G401.6 (cell line): ENCODE data around the gene SKI.
"Not testable (repeated sequence)": the region's sequence is repeated elsewhere in the genome, so short reads cannot be mapped to it uniquely, and the experiment has no call there.

Source experiments
- FAIRE-seq: peaks from 2 replicates; lab custom pipeline; 2012; peaks lifted over from hg19 to GRCh38; lab: Jason Lieb, UNC

The SKI gene

GRCh38 chr1:2295526-2295925 lies 67.4 kb downstream of the SKI start:
- FAIRE-seq, result no peak

DNA sequence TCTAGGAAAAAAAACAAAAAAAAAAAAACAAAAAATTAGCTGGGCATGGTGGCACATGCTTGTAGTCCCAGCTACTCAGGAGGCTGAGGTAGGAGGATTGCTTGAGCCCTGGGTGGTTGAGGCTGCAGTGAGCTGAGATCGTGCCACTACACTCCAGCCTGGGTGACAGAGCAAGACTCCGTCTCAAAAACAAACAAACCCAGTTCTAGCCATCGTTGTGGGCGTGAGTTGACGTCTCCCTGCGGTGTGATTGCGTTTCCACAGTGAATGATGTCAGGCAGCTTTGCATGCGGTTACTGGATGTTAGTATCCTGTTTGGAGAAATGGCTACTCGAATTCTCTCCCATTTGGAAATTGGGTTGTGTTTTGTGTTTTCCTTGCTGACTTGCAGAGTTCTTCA lies 68.1 kb downstream of the SKI start:
- FAIRE-seq, result not testable (repeated sequence)

GRCh38 chr1:2296614-2297013 lies 68.5 kb downstream of the SKI start:
- no peak for FAIRE-seq

DNA sequence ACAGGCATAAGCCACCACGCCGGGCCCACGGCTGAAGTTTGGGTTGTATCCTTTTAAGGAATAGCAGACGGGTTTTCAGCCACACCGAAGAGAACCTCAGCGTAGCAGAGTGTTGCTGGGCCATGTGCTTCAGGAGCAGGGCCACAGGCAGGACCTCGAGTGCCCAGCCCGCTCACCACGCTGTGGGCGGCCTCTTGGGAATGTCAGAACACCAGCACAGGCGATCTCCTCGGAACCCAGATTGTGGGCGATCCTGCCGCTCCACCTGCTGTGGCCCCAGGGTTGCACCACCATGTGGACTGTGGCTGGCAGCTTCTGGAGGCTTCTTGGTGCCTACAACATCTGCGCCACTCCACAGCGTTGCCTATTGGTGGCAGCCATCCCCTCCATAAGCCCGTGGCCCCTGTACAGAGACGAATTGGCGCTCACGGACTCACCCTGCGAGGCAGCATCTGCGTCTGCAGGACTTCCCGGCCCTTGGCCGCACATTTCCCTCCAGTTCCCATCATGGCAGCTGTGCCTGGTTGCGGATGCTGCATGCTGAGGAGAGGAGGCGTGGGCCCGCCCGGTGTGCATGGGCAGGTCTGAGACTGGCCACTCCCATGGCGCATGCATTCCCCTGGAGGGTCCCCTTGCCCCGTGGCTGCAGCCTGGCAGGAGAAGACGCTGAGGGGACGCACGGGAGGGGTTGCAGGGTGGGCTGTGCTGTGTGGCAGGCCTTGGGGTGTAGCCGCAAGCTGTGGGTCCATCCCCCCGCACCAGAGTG lies 69.3 kb downstream of the SKI start:
- no peak for FAIRE-seq

GRCh38 chr1:2298685-2299084 lies 70.6 kb downstream of the SKI start:
- FAIRE-seq, result no peak

GRCh38 chr1:2299131-2299627 lies 71.1 kb downstream of the SKI start:
- FAIRE-seq, result no peak

DNA sequence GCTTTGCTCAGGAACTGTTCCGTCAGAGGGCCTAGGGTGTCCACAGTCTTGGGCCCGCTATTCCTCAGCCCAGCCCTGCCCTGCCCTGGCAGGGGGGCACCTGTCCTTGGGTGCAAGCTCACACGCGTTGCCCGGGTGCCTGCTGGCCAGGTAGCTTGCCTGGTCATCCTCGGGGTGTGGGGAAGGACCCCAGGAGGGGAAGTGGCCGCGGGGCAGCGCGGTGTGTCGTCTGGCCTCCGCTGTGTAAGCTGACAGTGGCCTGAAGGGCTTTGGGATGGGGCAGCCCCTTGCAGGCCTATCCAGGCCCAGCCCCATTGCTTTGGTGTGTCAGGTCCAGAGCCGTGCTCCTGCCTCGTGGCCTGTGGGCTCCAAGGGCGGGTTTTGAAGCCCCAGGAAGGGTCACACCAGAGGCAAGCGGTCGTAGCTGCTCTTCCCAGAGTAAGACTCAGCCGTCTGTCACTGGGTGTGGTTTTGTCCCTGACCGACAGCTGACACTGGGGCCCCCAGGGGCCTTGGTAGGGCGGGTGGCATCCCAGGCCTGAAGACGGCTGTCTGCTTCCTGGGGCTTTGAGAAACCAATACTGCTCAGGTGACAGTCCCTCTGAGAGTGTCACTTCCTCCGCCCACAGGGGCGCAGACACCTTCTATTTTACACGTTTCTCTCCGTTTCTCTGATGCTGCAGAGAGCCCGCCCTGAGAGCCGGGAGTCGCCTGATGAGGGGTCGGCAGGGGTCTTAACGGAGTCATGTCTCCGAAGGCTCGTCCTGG lies 72.1 kb downstream of the SKI start:
- no peak for FAIRE-seq

DNA sequence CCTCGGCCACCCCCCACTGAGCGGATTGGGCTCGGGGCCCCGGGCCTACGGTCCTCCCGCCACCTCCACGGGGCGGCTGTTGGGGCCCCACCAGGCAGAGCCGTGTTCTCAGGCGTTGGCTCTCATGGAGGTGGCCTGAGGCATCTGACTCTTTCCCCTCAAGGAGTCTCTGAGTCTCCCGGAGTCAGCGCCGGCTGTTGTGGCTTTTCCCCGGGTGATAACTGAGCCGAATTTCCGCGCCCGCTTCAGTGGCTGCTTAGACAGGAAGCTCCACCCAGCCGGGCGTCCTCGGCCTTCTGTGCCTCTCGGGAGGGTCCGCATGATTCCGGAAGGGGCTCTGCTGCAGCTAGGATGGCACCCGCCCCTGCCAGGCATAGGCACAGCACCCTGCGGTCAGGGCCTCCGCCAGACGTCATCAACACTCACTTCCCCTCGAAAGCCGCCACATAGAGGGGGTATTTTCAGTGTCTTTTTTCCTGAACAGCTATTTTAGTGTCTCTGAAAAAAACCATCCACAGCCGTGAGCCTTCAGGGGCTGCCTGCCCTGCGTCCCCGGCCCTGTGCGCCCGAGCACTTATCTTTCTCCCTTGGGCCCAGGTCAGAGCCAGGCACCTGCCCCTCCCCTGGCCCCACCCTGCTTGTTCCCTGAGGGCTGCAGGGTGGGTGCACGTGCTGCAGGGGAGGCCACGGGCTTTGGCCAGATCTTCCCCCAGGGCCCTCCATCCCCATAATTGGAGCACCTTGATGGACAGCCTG lies 72.9 kb downstream of the SKI start:
- FAIRE-seq, result no peak

DNA sequence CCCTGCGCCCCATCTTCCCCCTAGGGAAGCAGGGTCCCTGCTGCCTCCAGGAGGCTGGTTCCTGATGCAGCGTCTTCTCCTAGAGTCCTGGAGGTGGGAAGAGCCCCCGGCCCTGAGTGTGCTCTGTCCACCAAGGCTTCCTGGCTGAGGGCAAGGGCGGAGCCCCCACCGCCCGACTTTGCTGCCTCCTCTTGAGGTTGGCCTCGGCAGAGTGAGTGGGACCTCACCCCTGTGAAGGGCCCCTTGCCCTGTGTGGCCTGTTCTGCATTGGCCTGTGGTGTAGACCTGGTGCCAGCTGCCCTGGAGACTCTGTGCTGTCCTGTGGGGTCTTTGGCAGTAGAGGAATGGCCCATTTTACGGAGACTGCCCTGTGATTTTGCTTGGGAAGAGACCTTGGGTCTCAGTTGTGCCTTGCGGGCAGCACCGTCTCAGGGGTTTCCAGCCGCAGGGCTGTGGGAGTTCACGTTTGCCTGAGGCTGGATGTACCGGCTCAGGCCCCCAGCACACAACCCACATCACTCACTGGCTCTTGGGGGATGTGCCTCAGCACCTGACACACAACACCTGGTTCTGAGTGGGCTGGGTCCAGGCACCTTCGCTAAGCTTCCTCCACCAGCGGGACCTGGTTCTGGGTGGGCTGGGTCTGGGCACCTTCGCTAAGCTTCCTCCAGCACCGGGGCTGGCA lies 73.6 kb downstream of the SKI start:
- no peak for FAIRE-seq

DNA sequence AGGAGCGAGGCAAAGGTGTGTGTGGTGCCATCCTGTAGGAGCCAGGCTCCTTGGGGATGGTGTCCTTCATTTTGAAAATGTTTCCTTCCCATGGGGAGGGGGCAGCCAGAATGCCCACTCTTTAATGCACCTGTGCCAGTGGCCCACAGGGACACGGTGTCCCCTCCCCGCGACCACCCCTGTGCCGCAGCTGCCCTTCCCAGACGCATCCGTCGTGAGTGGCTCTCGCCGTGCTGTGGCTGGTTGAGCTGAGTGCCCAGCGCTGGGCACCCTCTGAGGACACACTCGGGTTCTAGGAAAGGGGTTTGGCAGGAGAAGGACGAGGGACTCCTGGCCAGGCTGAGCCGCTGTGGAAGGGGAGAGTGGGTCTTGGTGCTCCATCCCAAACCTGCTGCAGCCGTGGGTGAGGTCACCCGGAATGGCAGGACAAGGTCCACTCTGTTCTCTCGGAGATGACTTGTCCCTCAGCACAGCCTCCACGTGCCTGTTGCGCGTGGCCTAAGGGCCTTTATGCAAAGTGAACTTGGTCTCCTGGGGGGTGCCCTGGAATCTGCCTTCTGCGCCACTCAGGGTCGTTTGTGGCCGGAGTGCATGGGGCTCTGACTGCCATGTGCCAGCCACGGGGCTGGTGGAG lies 74.3 kb downstream of the SKI start:
- no peak for FAIRE-seq

- FAIRE-seq, result no peak
Measured at GRCh38 chr1:2303016-2303775, 75.1 kb downstream of the SKI start.

GRCh38 chr1:2303781-2304180 lies 75.7 kb downstream of the SKI start:
- no peak for FAIRE-seq

GRCh38 chr1:2304282-2304681 lies 76.2 kb downstream of the SKI start:
- no peak for FAIRE-seq

DNA sequence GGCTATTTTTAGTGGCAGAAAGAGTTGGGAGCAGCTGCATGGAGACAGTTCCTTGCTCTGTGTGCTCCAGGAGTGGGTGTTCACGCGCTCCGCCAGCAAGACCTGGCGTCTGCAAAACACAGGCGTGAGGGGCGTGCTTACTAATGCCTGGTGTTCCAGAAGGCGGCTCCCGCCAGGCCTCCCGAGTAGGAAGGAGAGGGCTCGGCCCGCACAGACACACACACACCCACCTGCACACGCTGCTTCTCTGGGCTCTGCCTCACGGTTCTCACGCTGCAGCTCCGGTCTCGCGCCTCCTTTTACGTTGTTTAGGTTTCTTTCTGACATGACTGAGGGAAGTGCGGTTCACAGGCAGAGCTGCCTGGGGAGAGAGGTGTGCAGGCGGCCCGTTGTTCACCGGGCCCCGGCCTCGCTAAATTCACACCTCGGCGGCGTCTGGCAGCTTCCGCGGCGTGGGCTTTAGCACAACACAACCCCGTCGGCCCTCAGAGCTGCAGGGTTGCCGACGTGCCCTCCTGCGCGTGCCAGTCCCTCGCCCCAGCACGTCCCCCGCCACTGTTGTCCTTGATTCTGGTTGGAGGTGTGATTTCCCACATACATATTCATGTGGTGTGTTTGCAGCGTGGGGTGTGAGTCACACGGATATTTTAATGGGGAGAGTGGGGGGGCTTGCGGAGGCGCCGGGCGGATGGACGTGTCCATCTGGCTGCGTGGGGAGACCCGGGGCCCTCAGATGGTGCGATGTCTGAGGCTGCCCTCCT lies 77.0 kb downstream of the SKI start:
- no peak for FAIRE-seq

DNA sequence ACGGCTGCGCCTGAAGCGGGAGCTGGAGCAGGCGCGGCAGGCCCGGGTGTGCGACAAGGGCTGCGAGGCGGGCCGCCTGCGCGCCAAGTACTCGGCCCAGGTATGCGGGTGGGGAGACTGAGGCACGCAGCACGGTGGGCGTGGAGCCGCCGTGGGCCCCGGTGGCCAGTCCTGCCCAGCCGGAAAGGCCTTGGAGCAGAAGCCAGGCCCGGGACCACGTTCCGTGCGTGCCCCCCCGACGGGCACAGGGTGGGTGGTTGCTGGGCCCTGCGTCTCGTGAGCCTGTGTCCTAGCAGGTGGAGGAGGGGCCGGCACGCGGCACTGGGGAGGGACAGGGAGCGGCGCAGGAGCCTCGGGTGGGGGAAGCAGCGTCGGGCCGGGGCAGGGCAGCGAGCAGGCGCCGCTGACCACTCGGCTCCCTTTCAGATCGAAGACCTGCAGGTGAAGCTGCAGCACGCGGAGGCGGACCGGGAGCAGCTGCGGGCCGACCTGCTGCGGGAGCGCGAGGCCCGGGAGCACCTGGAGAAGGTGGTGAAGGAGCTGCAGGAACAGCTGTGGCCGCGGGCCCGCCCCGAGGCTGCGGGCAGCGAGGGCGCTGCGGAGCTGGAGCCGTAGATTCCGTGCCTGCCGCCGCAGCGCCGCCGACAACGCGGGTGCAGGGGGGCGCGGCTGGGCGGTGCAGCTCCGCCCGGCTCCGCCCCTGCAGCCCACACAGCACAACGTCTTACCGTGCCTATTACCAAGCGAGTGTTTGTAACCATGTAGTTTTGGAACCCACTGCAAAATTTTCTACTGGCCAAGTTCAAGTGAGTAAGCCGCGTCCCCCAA lies 78.2 kb downstream of the SKI start:
- FAIRE-seq, result no peak

DNA sequence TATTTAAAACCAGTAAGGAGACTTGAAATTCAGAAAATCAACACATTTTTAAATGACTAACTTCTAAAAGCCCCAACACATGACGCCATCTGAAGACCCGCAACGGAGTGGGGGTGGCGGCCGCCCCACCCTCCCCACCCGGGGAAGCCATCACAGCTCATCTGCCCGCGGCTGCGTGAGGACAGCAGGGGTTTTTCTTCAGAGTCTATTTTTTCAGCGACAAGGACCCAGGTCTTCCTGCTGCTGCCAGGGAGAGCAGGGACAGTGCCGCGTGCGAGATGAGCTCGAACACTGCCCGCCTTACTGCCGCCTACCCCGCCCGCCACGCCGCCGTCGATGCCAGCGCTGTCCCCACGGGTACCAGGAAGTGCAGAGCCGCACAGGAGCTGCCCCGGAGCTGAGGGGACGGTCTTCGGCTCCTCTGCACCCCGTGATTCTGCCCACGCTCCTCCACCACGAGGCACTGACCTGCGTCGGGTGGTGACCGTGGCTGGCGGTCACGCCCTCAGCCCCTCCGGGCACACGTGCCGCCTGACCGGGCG lies 79.0 kb downstream of the SKI start:
- FAIRE-seq, result no peak

- no peak for FAIRE-seq
Measured at GRCh38 chr1:2307972-2308371, 79.9 kb downstream of the SKI start.

DNA sequence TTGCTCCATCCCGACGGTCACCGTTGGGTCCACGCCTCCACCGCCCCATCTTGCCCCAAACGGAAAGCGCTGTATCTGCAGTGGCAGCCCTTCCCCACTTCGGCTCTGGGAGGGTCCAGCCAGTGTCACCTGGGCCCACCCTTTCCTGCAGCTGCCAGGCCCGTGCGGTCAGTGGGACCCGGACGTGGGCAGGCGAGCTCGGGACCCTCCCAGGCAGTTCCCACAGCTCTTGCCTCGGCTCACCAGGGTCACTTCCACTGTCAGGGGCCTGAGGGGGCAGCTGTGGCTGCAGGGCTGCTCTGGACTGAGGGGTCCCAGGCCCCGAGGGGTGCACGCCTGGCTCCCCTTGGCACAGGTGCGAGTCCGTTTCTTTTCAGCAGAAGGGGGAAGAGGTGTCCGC lies 80.7 kb downstream of the SKI start:
- FAIRE-seq, result no peak
